ENCODE data around the gene MATCAP1. TPM values are rescaled to one million over a fixed set of nuclear protein-coding genes. Genes with fewer than 3 reads are reported as not detected.

The MATCAP1 gene
- total and polyA plus RNA-seq, 2 of the 8 experiments (the other 6 are each of a cell fraction or from before 2014, with no cell fraction given), result 22.9 to 27.5 TPM

- H3K23ac ChIP-seq (ENCODE audit: insufficient read length), result no peak overlapping the region
- 0 out of 2 replicates have a peak overlapping the region, but pooled peaks have one; percentile 75 for H2AFZ ChIP-seq (ENCODE audit: low read length)
- no peaks in the 10 kb centered on the region for H3K79me2 ChIP-seq (ENCODE audit: control insufficient read depth in 1 of 2, insufficient read depth in 2 of 2, low read length in 2 of 2)
- H3K9me3 ChIP-seq (ENCODE audit: insufficient read depth in 2 of 2, low read depth in 1 of 2, low read length in 1 of 2), result no peaks in the 10 kb centered on the region
- no peak overlapping the region for H3K9ac ChIP-seq (replicated peaks in 1 of 4; ENCODE audit: extremely low read depth in 1 of 4, low read depth in 3 of 4, low read length in 3 of 4)
- H3K27me3 ChIP-seq (replicated peaks in 1 of 4; ENCODE audit: control insufficient read depth in 3 of 4, extremely low read depth in 1 of 4, insufficient read depth in 3 of 4, low read length in 3 of 4), result peaks cover 93 to 100% (median 99%) of the 10 kb centered on the region in 4 experiments
- H2BK15ac ChIP-seq (ENCODE audit: low read length), result no peak overlapping the region; the same call in 1 of the 2 replicates
- no peak overlapping the region for H2BK5ac ChIP-seq (ENCODE audit: low read depth, low read length)
- H3K18ac ChIP-seq (ENCODE audit: extremely low read depth, low read length), result no peak overlapping the region; the same call in none of the 2 replicates
- FAIRE-seq (no peak), DNase-seq (ENCODE audit: low read depth in 1 of 2, low spot score in 2 of 2) (peak in 1 of 2 experiments; percentile 71)
- POLR2A ChIA-PET (ENCODE audit: partially characterized antibody), result interaction anchor here (0.7 to 7.9 kb wide), 6 partner anchors 7 to 40 kb away, joined by 3 to 59 read pairs (median 10); partner anchors contain the start of genes B3GNT9 and MATCAP1
- peaks cover 0 to 14% (median 0%) of the 10 kb centered on the region in 4 experiments; a peak in 1 of 8 replicates for H3K36me3 ChIP-seq (ENCODE audit: control insufficient read depth in 2 of 4, insufficient read depth in 4 of 4, low read length in 3 of 4)
- 11% methylated on average over 44 of the region's 44 CpGs; no CpG with 5 or more reads in 1 of the 2 experiments for WGBS, 2 experiments (ENCODE audit: extremely low coverage in 1 of 2, insufficient coverage in 1 of 2, insufficient read length in 1 of 2, insufficient replicate concordance in 2 of 2, low coverage in 1 of 2, low lambda C conversion rate in 2 of 2, missing lambda C conversion rate in 1 of 2)
- no peak overlapping the region for H3K27ac ChIP-seq (ENCODE audit: low read depth, low read length)
- H3K79me1 ChIP-seq (ENCODE audit: low read depth, low read length), result no peaks in the 10 kb centered on the region
- no peak overlapping the region for H3K56ac ChIP-seq (replicated peaks; ENCODE audit: insufficient read length, low read depth, low read length)
- peaks cover 2 to 23% of the 10 kb centered on the region in 2 experiments for H4K20me1 ChIP-seq (replicated peaks in 1 of 2; ENCODE audit: control insufficient read depth in 1 of 2, insufficient read depth in 2 of 2, low read length in 2 of 2)
- H3K14ac ChIP-seq (ENCODE audit: insufficient read length), result no peak overlapping the region
- no peak overlapping the region for H2BK20ac ChIP-seq (ENCODE audit: low read length)
- H3K4ac ChIP-seq (replicated peaks; ENCODE audit: insufficient read length, low read depth, low read length), result no peak overlapping the region
- peak; percentile 87 for TF ChIP-seq E2F6 (IDR thresholded peaks at IDR 0.05)
- TF ChIP-seq RNF2 (IDR thresholded peaks at IDR 0.05; ENCODE audit: borderline replicate concordance, low read depth, low read length, missing control alignments, poor library complexity, severe bottlenecking), result peak; percentile 20
- peak; percentile 89 for TF ChIP-seq RFX5 (IDR thresholded peaks at IDR 0.05; ENCODE audit: borderline replicate concordance, low read depth, low read length)
- no peak for TF ChIP-seq NRF1 (IDR thresholded peaks at IDR 0.05; ENCODE audit: low read depth, low read length)
- peak overlapping the region; percentile 39; the same call in 1 of the 2 replicates for H2BK12ac ChIP-seq (ENCODE audit: low read depth, low read length)
- H3K4me1 ChIP-seq (replicated peaks in 1 of 4; ENCODE audit: control insufficient read depth in 3 of 4, insufficient read depth in 4 of 4, low read length in 3 of 4), result peaks cover 0 to 33% (median 30%) of the 10 kb centered on the region in 4 experiments; a peak in 6 of 7 replicates
- no peak overlapping the region for H4K8ac ChIP-seq (ENCODE audit: extremely low read depth, insufficient read depth, low read length)
- H3K23me2 ChIP-seq (ENCODE audit: low read depth, low read length), result peaks cover 15% of the 10 kb centered on the region
- H2BK120ac ChIP-seq (replicated peaks; ENCODE audit: low read depth, low read length), result no peak overlapping the region
- CTCF ChIA-PET (ENCODE audit: partially characterized antibody), result interaction anchor here (0.5 to 19.3 kb wide), 17 partner anchors 6 to 482 kb away, joined by 3 to 291 read pairs (median 4); partner anchors contain the start of genes B3GNT9, ELMO3, FBXL8 and HSF4
- peak overlapping the region in 3 of 4 experiments; percentile 11 to 56 (median 26); a peak in 5 of 8 replicates for H3K4me3 ChIP-seq (ENCODE audit: extremely low read depth in 1 of 4, insufficient read depth in 2 of 4, low read depth in 3 of 4, low read length in 4 of 4)
- H4K91ac ChIP-seq (replicated peaks; ENCODE audit: insufficient read length, low read length), result no peak overlapping the region
- H2AK5ac ChIP-seq (ENCODE audit: low read depth, low read length), result no peak overlapping the region
- peak overlapping the region; percentile 71 to 98 for H3K4me2 ChIP-seq (ENCODE audit: insufficient read depth in 1 of 2, low read depth in 2 of 2, low read length in 2 of 2)
- H4K5ac ChIP-seq (ENCODE audit: insufficient read length, low read depth, low read length), result no peak overlapping the region
Measured at GRCh38 chr16:67162506-67163163, 21.1 kb downstream of the MATCAP1 start.
